Middle frontal gyrus (tissue), 1 donor: Measurements from ENCODE around the gene BMP10.

Source experiments
- DNase-seq: peaks from one replicate; pipeline ENCODE4 v3.0.0-alpha.2; 2015; ENCODE audit warnings: low spot score; ENCODE audit errors: extremely low spot score

Gene BMP10

DNA sequence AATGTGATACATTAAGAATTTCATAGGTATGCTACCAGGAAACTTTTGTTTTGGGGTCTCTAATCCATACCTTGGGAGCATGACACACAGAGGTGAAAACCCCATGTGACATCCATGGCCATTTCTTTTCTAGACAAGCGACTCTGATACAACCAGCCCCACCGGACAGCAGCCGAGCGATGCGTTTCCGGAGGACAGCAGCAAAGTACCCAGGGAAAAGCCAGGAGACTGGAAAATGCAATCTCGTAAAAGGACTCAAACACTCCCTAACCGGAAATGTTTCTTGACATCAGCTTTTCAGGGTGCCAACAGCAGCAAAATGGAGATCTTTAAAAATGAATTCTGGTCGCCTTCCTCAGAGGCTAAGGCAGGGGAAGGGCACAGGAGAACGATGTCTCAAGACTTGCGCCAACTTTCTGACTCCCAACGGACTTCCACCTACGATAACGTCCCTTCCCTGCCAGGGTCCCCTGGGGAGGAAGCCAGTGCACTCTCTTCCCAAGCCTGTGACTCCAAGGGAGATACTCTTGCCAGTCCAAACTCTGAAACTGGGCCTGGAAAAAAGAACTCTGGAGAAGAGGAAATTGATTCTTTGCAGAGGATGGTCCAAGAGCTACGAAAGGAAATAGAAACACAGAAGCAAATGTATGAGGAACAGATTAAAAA is 48.9 kb downstream of the BMP10 start:
- DNase-seq, result no peak

DNA sequence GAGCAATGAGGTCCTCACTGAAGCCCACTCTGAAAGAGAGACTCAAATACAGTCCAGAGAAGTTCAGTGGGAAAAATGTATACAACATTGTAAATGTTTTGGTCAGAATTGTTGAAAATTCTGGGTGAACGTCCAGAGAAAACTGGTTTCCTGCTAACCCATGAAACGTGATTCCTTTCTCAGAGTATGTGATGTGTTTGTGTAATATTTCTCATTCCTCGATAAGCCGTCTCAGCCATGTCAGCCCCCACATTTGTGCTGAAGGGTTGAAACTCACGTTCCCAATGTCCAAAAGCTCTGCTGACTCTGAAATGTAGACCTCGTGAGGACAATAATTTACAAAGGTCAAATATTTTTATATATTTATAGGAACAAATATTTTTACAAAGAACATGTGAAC is 51.6 kb downstream of the BMP10 start:
- no peak for DNase-seq

DNA sequence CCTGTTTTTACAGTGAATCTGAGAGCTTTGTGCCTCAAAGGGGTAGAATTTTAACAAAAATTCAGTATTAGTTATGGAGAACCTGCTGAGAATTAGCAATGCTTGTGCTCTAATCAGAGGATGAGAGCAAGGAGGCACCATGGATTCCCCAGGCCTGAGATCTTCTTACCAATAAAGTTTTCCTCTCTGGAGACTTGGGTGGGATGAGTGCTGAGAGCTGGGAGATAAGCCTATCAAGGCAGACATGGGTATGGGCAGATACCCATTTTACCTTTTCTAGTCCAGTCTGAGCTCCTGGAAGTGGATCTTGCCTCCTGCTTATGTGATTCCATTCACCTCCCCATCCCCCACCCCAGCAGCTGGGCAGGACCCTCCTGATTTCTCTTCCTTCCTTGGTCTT is 53.9 kb downstream of the BMP10 start:
- DNase-seq, result no peak
